MM.1S (cell line): Measurements from ENCODE around the gene MRTFA.

Experiments used
- CTCF ChIP-seq: fragments of 300-600 bp; sonication (generic); IDR thresholded peaks from 2 replicates; pipeline ENCODE4 v1.5.1; 2016; ENCODE audit warnings: antibody characterized with exemption, low read length, mixed read lengths
- EZH2 ChIP-seq: fragments of 300-600 bp; sonication (generic); optimal IDR thresholded peaks from 2 replicates; pipeline ENCODE3; 2017; ENCODE audit warnings: low read depth, mild to moderate bottlenecking, antibody characterized with exemption, low read length, mixed read lengths
- EZH2phosphoT487 ChIP-seq: fragments of 300-600 bp; sonication (generic); IDR thresholded peaks from 2 replicates; pipeline ENCODE4 v1.6.1; 2018; ENCODE audit warnings: antibody characterized with exemption, low read length

- TF ChIP-seq CTCF (no peak), EZH2 (no peak), EZH2phosphoT487 (no peak)
Observed at GRCh38 chr22:40401981-40402406, 234.5 kb downstream of the MRTFA start.
